ENCODE measurements around the gene PABPN1. TPM values are rescaled to one million over a fixed set of nuclear protein-coding genes. Genes with fewer than 3 reads are reported as not detected.
A peak's percentile ranks its signal among the peaks of the same experiment; 100 is the strongest.

PABPN1 gene
- total and polyA plus RNA-seq, 9 of the 15 experiments (the other 6 are each of a cell fraction or from before 2014, with no cell fraction given), result 32.6 to 388 (median 178) TPM

DNA sequence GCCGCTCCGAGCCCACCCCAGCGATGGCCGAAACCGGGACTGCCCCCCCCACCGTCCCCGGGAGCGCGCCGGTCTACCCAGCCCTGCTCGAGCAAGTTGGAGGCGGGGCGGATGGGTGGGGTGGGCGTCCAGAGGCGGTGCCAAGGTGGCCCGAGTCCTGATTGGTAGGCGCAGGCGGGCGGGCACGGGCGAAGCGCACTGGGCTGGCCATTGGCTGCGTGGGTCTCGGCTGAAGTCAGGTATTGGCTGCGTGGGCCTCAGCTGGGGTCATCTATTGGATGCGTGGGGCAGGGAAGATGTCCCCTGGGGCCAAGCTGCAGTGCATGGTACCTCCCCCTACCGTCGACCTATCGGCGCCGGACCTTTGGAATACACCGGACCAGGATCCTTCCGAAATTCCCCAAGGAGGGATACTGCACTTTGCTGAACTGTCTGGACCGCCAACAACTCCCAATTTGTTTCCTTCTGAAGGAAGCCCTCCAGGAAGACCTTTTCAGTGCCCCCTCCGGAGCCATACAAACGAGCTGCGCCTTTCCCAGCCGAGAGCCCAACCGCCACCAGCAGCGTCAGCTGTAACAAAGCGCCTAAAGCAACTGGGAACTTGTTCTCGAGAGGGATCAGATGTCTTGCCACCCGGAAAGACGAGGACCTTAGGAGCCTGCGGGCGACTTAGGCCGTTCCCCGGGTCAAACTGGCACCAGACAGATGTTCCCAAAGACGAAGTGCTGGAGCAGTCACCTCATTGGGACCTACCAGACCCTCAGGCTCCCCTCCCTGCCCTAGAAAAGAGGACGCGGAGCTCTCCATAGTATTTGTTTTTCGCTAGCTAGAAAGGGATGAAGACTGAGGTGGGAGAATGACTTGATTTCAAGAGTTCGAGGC is 35.0 kb upstream of the PABPN1 start, which contains the start of gene HOMEZ (continued):
- TF ChIP-seq CC2D1A (IDR thresholded peaks at IDR 0.05) (0 out of 2 replicates have a peak, but pooled peaks have one; percentile 16), SLC30A9 (CRISPR knock-in tag; IDR thresholded peaks at IDR 0.05) (no peak), CREBBP (IDR thresholded peaks at IDR 0.05; ENCODE audit: low read depth, low read length) (no peak), CEBPG (CRISPR knock-in tag; IDR thresholded peaks at IDR 0.05) (no peak), CEBPG (tag; conservative IDR thresholded peaks at IDR 0.05 in 1 of 2, IDR thresholded peaks at IDR 0.05 in 1 of 2) (no peak), ESRRA (IDR thresholded peaks at IDR 0.05; ENCODE audit: borderline replicate concordance, low read depth) (peak; percentile 51), NCOA4 (IDR thresholded peaks at IDR 0.05; ENCODE audit: partially characterized antibody) (no peak), CREB1 (IDR thresholded peaks at IDR 0.05) (peak; percentile 59), CREB1 (CRISPR knock-in tag; IDR thresholded peaks at IDR 0.05) (peak; percentile 58; the same call in 1 of the 2 replicates), ZNF232 (CRISPR knock-in tag; IDR thresholded peaks at IDR 0.05) (no peak), SIN3A (IDR thresholded peaks at IDR 0.05; ENCODE audit: borderline replicate concordance in 2 of 2, control insufficient read depth in 1 of 2, low read depth in 2 of 2, low read length in 2 of 2) (peak in 1 of 2 experiments; percentile 48; a peak in 1 of 4 replicates), CCNT2 (IDR thresholded peaks at IDR 0.05; ENCODE audit: borderline replicate concordance, extremely low read depth, insufficient read length, low read depth, low read length) (peak; percentile 72), ZNF77 (CRISPR knock-in tag; IDR thresholded peaks at IDR 0.05) (no peak), ZNF124 (CRISPR knock-in tag; IDR thresholded peaks at IDR 0.05) (no peak), KDM4B (IDR thresholded peaks at IDR 0.05; ENCODE audit: borderline replicate concordance in 2 of 2, low read depth in 1 of 2) (peak in 1 of 2 experiments; percentile 63; a peak in 1 of 4 replicates), RBM39 (optimal IDR thresholded peaks at IDR 0.05; ENCODE audit: low read depth, low read length) (no peak), COPS2 (conservative IDR thresholded peaks at IDR 0.05) (no peak), ZNF551 (CRISPR knock-in tag; IDR thresholded peaks at IDR 0.05) (no peak), ZNF589 (CRISPR knock-in tag; IDR thresholded peaks at IDR 0.05; ENCODE audit: low read depth) (no peak), KLF1 (tag; IDR thresholded peaks at IDR 0.05) (no peak)
- TF ChIP-seq, protein P1, sequence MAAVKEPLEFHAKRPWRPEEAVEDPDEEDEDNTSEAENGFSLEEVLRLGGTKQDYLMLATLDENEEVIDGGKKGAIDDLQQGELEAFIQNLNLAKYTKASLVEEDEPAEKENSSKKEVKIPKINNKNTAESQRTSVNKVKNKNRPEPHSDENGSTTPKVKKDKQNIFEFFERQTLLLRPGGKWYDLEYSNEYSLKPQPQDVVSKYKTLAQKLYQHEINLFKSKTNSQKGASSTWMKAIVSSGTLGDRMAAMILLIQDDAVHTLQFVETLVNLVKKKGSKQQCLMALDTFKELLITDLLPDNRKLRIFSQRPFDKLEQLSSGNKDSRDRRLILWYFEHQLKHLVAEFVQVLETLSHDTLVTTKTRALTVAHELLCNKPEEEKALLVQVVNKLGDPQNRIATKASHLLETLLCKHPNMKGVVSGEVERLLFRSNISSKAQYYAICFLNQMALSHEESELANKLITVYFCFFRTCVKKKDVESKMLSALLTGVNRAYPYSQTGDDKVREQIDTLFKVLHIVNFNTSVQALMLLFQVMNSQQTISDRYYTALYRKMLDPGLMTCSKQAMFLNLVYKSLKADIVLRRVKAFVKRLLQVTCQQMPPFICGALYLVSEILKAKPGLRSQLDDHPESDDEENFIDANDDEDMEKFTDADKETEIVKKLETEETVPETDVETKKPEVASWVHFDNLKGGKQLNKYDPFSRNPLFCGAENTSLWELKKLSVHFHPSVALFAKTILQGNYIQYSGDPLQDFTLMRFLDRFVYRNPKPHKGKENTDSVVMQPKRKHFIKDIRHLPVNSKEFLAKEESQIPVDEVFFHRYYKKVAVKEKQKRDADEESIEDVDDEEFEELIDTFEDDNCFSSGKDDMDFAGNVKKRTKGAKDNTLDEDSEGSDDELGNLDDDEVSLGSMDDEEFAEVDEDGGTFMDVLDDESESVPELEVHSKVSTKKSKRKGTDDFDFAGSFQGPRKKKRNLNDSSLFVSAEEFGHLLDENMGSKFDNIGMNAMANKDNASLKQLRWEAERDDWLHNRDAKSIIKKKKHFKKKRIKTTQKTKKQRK (IDR thresholded peaks at IDR 0.05; ENCODE audit: borderline replicate concordance, low read depth, low read length), result peak; percentile 52; the same call in 1 of the 2 replicates
- TF ChIP-seq, protein P2, sequence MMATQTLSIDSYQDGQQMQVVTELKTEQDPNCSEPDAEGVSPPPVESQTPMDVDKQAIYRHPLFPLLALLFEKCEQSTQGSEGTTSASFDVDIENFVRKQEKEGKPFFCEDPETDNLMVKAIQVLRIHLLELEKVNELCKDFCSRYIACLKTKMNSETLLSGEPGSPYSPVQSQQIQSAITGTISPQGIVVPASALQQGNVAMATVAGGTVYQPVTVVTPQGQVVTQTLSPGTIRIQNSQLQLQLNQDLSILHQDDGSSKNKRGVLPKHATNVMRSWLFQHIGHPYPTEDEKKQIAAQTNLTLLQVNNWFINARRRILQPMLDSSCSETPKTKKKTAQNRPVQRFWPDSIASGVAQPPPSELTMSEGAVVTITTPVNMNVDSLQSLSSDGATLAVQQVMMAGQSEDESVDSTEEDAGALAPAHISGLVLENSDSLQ (IDR thresholded peaks at IDR 0.05), result peak; percentile 66

Data from K562 (cell line).